DMS 273 (cell line): Measurements from ENCODE around the gene MT1X.

Experiments
- DNase-seq: peaks from one replicate; lab custom pipeline; 2025; ENCODE audit not compliant: unreplicated experiment; lab: John Stamatoyannopoulos, UW

MT1X gene

DNA sequence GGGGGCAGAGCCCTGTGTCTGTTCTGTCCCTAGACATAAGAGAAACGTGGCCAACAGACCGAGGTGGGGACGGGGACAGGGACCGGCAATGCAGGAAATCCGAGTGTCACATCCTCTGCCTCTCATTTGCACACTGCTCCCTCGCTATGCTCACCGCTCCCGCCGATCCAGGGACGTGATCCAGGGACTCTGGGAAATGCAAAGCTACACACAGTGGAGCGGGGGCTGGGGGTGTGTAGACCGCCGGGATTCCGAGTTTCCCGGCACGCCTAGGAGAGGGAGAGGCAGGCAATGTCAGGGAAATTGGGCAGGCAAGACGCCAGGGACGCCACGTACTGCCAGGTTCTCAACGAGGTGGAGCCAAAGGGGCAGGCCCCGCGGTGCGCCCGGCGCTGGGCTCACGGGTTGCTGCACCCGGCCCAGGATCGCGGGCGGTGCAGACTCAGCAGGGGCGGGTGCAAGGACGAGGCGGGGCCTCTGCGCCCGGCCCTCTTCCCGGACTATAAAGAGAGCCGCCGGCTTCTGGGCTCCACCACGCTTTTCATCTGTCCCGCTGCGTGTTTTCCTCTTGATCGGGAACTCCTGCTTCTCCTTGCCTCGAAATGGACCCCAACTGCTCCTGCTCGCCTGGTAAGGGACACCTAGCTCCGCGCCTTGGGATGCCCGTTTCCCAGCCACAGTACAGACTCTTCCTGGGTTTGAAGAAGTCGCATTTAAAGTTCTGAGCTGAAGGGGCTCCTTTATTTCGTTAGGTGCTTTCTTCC lies at the start of gene MT1X:
MT1X (plus strand) TSS at position 532 of the 764 bp plus-strand sequence; CDS start at position 603, 71 bp downstream.
- DNase-seq: peak; percentile 97

DNA sequence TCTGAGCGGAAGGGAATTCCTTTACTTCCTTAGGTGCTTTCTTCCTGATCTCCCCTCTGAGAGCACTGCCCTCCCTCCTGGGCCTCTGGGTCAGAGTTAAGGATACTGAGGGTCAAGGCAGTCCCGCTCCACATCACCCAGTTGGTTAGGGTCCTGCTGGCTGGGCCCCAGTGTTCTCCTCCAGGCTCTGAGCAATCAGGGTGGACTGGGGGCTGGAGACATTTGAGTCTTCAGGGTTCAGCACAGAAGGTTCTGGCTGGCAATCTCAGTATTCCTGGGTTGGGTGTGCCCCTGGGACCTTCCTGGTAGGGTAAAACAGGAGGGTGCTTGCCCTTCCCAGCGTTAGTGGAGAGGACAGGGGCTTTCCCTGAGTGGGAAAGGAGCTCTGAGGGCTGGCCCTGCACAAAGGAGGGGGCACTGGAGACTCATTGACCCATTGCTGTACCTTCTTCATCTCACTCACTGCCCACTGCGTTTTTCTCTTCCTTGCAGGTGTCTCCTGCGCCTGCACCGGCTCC lies 49.4 kb upstream of the MT1X start:
- DNase-seq: no peak

DNA sequence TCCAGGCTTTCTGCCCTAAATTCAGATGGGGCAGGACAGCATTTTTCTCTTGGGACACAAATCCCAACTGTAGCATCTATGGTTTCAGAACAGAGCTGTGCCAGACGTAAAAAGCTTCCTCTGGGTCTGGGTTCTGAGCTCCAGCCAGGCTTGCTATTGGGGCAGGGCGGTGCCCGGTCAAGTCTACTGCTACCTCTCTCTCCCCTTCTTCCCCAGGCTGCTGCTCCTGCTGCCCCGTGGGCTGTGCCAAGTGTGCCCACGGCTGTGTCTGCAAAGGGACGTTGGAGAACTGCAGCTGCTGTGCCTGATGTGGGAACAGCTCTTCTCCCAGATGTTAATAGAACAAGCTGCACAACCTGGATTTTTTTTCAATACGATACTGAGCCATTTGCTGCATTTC lies 48.7 kb upstream of the MT1X start:
- no peak for DNase-seq

DNA sequence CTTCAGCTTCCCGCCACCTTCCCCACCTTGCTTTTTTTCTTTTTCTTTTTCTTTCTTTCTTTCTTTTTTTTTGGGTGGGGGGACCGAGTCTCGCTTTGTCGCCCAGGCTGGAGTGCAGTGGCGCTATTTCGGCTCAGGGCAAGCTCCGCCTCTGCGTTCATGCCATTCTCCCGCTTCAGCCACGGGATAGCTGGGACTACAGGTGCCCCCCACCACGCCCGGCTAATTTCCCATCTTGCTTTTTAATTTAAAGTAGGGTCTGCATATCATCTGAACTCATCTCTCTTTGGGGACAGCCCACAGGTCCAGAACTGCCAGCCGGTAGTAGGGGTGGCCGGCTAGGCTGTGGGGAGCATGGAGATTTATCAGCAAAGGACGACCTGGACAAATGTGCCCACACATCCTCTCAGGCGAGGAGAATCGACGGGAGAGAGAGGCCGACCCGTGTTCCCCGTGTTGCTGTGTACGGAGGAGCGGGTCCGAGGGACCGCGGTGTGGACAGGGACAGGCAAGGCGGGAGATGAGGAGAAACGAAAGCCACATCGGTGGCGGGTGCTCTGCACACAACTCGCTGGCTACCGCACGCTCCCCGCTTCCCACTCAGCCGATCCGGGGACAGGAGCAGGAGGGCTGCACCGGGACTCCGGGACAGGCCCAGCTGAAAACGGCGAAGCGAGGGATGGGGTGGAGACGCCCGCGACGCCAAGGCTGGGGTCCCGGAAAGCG lies 47.4 kb upstream of the MT1X start:
- no peak for DNase-seq

DNA sequence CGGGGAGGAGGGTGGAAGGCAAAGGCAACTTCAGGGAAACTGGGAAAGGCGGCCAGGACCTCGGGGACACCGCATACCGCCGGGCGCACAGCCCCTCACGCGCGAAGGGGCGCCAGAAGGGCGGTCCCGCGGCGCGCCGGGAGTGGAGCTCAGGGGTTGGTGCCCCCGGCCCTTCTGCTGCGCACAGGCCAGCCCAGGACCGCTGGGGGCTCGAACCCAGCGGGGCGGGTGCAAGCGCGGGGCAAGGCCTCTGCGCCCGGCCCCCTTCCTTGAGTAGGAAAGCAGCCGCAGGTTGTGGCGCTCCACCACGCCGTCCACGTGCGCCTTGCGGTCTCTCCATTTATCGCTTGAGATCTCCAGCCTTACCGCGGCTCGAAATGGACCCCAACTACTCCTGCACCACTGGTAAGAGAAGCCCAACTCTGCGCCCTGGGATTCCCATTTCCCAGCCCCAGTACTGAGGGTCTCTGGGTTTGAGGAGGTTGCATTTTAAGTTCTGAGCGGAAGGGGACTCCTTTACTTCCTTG lies 46.8 kb upstream of the MT1X start:
- no peak for DNase-seq

DNA sequence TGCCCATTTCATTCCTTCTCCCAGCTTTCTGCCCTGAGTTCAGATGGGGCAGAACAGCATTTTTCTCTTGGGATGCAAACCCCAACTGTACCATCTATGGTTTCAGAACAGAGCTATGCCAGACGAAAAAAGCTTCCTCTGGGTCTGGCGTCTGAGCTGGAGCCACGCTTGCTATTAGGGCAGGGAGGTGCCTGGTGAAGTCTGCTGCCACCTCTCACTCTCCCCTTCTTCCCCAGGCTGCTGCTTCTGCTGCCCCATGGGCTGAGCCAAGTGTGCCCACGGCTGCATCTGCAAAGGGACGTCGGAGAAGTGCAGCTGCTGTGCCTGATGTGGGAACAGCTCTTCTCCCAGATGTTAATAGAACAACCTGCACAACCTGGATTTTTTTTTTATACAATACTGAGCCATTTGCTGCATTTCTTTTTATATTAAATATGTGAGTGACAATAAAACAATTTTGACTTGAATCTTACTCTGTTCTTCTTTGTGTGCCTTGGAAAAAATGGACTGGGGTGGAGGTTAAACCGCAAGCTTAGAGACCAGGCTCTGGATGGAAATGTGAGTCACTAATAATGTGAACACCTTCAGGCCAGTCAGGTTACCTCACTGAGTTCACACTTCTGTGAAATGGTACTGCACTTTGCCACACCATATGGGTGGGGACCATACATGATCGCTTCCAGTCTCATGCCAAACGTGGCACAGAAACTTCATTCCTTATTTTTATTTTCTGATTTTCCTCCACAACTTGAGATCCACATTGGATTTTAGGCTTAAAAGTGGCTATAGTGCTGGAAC lies 45.5 kb upstream of the MT1X start:
- no peak for DNase-seq

DNA sequence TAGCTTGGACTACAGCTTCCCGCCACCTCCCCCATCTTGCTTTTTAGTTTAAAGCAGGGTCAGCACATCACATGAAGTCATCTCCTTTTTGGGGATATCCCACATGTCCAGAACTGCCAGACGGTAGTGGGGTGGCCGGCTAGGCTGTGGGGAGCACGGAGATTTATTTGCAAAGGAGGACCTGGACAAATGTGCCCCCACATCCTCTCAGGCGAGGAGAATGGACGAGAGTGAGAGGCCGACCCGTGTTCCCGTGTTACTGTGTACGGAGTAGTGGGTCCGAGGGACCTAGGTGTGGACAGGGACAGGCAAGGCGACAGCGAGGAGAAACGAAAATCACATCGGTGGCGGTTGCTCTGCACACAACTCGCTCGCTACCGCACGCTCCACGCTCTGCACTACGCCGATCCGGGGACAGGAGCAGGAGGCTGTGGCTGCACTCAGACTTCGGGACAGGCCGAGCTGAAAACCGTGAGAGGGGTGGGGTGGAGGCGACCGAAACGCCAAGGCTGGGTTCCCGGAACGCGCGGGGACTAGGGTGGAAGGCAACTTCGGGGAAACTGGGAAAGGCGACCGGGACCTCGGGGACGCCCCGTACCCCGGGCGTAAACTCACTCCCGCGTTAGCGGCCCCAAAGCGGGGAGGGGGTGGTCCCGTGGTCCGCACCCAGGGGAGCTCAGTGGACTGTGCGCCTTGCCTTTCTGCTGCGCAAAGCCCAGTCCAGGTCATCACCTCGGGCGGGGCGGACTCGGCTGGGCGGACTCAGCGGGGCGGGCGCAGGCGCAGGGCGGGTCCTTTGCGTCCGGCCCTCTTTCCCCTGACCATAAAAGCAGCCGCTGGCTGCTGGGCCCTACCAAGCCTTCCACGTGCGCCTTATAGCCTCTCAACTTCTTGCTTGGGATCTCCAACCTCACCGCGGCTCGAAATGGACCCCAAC lies 44.2 kb upstream of the MT1X start, which contains the start of gene MT1A:
MT1A (plus strand) TSS at position 853 of the 937 bp plus-strand sequence; CDS start at position 926, 73 bp downstream.
- no peak for DNase-seq

DNA sequence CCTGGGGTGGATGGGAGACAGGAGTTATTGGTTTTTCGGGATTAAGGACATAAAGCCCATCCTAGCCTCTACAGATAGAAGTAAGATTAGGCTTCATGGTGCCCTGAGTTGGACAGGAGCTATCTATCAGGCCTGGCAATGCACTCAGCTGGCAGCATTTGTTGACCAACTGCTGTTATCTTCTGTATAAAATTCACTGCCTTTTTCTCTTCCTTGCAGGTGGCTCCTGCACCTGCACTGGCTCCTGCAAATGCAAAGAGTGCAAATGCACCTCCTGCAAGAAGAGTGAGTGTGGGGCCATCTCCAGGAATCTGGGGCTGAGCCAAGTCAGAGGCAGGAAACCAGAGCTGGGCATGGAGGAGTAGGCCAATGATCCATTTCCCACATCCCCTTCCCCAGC lies 43.2 kb upstream of the MT1X start:
- DNase-seq: no peak

DNA sequence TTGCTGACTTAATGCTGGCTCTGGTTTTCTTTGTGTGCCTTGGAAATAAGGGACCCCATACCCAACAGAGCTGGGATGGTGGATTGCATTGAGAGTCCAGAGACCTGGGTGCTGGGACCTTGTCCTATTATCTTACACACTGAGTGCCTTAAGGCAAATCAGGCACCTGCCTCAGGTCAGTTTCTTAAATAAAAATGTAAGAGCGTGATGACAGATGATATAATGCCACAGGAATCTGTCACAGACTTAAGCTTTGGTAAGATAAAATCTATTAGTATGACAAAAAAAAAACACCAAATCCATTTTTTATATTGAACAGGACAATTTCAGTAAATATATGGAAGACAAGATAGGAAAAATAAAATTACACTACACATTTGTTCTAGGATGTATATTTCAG lies 42.2 kb upstream of the MT1X start:
- DNase-seq: no peak

DNA sequence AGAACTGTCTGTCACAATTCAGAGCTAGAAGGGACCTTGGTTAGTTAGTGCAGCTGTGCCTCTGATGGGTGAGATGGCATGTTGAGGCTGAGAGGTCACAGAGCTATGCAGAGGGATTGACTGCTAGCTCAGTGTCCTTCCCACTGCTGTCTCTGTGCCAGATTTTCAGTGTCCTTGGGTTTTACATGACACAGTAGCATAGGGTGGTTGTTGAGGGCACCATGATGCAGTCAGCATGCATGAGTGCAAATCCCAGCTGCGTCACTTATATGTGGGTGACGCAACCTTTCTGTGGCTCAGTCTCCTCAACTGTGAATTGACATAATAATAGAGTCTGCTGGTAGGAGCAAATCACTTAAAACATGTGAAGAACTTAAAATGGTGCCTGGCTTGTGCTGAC lies 41.1 kb upstream of the MT1X start:
- DNase-seq: no peak

DNA sequence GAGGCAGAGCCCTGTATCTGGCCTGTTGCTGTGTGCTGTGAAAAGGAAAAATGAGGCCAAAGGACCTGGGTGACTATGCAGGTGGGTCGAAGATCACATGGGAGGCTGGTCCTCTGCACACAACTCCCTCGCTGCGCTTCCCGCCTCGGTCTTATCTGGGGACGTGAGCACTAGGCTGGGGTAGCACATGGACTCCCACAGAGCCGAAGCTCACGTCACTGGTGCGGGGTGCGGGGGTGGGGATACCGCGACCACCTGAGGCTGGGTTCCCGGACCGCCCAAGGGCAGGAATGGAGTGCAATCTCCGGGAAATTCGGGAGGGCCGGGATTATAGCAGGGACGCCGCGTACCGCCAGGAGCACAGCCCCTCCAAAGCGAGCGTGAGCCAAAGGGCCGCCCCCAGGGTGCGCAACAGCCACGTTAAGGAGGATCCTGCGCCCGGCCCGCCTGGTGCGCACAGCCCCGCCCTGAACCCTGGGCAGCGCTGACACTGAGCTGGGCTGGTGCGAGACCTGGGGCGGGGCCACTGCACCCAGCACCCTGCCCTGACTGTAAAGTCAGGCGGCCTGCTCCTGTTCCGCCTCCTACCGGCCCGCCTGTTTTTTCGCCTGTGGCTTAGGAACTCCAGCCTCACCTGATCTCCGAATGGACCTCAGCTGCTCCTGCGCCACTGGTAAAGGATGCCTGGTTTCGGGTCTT lies 39.0 kb upstream of the MT1X start:
- DNase-seq: no peak

DNA sequence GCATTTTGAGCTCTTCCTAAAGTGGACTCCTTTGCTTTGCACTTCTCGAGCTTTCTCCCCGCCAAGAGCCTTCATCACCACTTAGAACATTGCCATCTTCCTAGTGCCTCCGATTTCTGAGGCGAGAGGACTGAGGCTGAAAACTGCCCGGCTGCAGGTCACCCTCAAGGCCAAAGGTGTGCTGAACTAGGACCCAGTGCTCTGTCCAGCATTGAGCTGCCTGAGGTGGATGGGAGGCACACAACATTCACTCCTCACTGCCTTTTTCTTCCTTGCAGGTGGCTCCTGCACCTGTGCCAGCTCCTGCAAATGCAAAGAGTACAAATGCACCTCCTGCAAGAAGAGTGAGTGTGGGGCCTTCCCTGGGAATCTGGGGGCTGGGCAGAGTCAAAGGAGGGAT lies 38.4 kb upstream of the MT1X start:
- DNase-seq: no peak

DNA sequence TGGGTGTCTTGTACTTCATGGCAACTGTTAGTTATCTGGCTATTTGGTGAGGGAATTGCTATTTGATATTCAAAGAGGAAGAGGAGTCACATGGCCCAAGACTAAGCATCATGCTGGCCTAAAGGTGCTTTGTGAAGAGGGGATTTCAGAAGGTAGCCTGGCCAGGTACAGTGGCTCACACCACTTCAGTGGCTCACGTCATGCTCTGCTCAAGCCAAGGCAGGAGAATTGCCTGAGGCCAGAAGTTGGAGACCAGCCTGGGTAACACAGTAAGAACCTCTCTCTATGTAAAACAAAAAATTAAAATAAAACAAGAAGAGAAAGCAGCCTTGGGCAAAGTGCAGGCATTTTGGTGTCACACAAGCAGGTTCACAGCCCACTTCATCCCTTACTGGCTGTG lies 37.0 kb upstream of the MT1X start:
- DNase-seq: no peak

DNA sequence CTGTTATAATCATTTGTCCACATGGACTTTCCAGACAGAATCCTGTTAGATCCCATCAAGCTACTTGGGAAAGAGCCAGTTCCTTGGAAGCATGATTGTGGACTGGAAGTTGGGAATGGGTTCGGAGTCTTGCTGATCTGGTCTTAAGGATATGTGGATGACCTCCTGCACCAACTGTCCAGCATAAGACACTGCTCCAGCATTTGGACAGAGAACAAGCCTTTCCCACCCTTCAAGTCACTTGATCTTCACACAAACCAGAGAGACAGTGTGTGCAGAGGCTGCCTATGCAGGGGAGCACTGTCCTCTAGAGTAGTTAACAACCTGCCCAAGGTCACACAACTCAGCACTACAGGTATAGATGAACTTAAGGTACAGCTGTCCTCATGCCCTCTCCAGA lies 36.4 kb upstream of the MT1X start:
- no peak for DNase-seq

DNA sequence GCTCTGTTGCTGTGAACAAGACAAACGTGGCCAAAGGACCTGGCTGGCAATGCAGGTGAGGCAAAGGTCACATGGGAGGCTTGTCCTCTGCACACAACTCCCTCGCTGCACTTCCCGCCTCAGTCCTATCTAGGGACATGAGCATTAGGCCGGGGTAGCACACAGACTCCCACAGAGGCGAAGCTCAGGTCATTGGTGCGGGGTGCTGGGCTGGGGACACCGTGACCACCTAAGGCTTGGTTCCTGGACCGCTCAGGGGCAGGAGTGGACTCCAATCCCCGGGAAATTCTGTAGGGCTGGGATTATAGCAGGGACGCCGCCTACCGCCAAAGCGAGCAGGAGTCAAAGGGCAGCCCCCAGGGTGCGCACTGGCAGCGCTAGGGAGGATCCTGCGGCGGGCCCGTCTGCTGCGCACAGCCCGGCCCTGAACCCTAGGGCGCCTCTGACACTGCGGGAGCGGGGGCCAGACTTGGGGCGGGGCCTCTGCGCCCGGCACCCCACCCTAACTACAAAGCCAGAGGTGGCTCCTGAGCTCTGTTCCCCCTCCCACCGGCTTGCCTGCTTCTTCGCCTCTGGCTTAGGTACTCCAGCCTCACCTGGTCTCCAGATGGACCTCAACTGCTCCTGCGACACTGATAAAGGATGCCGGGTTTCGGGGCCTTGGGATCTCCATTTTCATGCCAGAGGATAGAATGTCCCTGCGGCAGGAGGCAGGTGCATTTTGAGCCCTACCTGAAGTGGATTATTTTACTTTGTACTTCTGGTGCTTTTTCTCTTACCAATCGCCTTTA lies 34.4 kb upstream of the MT1X start:
- no peak for DNase-seq

DNA sequence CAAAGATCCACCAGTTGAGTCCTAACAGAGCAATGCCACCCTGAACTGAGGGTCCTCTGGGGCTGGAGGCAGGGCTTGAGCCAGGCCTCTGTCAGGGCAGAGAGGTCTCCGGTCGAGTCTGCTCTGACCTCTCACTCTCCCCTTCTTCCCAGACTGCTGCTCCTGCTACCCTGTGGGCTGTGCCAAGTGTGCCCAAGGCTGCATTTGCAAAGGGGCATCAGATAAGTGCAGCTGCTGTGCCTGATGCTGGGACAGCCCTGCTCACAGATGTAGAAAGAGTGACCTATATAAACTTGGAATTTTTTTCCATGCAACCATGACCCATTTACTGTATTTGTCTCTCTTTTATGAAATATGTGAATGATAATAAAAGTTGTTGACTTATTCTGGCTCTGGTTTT lies 33.0 kb upstream of the MT1X start:
- DNase-seq: no peak

DNA sequence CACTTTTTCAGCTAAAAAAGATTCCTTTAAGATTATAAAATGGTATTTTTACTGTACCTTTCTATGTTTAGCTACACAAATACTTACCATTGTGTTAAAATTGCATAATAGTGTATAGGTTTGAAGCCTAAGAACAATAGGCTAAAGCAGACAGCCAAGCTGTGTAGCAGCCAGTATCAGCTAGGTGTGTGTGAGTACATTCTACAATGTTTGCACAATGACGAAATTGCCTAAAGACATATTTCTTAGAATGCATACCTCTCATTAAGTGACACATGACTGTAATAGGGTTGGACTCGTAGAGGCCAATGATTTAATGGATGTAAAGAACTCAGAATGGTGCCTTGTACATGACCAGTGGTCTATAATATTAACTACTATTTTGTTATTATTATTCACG lies 32.5 kb upstream of the MT1X start:
- no peak for DNase-seq

DNA sequence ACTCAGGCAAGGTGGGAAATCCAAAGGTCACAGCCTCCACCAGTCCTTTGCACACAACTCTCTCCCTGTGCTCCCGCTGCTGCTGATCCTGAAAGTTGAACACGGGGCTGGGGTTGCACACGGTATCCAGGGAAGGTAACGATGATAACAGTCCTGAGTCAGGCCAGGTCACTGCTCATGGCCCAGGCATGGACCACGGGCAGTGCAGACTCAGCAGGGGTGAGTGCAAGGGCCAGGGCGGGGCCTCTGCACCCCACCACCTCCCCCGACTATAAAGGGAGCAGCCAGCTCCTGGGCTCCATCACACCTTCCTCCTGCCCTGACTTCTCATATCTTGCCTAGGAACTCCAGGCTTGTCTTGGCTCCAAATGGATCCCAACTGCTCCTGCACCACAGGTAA lies 30.7 kb upstream of the MT1X start, which contains the start of gene MT1B:
MT1B (plus strand) TSS at position 301 of the 400 bp plus-strand sequence; CDS start at position 369, 68 bp downstream.
- no peak for DNase-seq

DNA sequence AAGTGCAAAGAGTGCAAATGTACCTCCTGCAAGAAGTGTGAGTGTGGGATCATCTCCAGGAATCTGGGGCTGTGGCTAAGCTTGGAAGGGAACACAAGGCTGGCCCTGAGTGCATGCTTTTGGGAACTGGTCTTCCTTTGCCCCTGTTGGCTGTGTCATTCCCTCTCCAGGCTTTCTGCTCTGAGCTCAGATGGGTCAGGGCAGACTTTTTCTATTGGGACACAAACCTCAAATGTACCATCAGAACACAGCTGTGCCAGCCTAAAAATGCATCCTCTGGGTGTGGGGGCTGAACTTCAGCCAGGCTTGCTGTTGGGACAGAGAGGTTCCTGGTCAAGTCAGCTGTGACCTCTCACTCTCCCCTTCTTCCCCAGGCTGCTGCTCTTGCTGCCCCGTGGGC lies 29.7 kb upstream of the MT1X start:
- DNase-seq: no peak
